DMS79 treated with DMSO at 0.1 percent for 48 hours (cell line): ENCODE data around the gene CD151.

Experiments used
- DNase-seq: peaks from one replicate; lab custom pipeline; 2025; lab: John Stamatoyannopoulos, UW

CD151 gene

GRCh38 chr11:829176-829846 is 3.4 kb upstream of the CD151 start:
- DNase-seq, result no peak

- no peak for DNase-seq
Observed at GRCh38 chr11:829847-830294, 2.9 kb upstream of the CD151 start.

GRCh38 chr11:830295-831117 is 2.2 kb upstream of the CD151 start:
- peak; percentile 40 for DNase-seq

- DNase-seq, result no peak
Observed at GRCh38 chr11:831118-831864, 1.5 kb upstream of the CD151 start.

GRCh38 chr11:831961-832528 is 707 bp upstream of the CD151 start:
- DNase-seq, result no peak

- DNase-seq, result no peak
Observed at GRCh38 chr11:833114-833791, 501 bp downstream of the CD151 start.

GRCh38 chr11:833849-834311 is 1.1 kb downstream of the CD151 start:
- no peak for DNase-seq

GRCh38 chr11:834371-835316 is 1.9 kb downstream of the CD151 start:
- no peak for DNase-seq

- no peak for DNase-seq
Observed at GRCh38 chr11:836274-836673, 3.5 kb downstream of the CD151 start.

- no peak for DNase-seq
Observed at GRCh38 chr11:836700-837099, 3.9 kb downstream of the CD151 start.

- no peak for DNase-seq
Observed at GRCh38 chr11:837189-837989, 4.6 kb downstream of the CD151 start.

- no peak for DNase-seq
Observed at GRCh38 chr11:837990-838307, 5.2 kb downstream of the CD151 start.

GRCh38 chr11:838441-839279 is 5.9 kb downstream of the CD151 start:
- DNase-seq, result no peak

GRCh38 chr11:839280-839623 is 6.5 kb downstream of the CD151 start:
- DNase-seq, result no peak

GRCh38 chr11:839875-840617 is 7.3 kb downstream of the CD151 start:
- no peak for DNase-seq

GRCh38 chr11:841981-842369 is 9.2 kb downstream of the CD151 start:
- DNase-seq, result no peak

GRCh38 chr11:842370-843002 is 9.7 kb downstream of the CD151 start, which contains the start of the genes POLR2L and TSPAN4:
TSS of gene POLR2L (minus strand) at chr11:842529. CDS start at chr11:842508, 21 bp downstream.
TSS of gene TSPAN4 (plus strand) at chr11:842852. CDS start at chr11:850305, 7,453 bp downstream.
- peak; percentile 66 for DNase-seq
